H1 (cell line): ENCODE measurements around the gene RPL3. TPM values are rescaled to one million over a fixed set of nuclear protein-coding genes. Genes with fewer than 3 reads are reported as not detected.

Experiments used
- CTCF ChIA-PET: fragments of 300-600 bp; sonication (Branson Sonifier 250); formaldehyde crosslinking; loops from one replicate; lab custom pipeline; 2021; ENCODE audit not compliant: partially characterized antibody; lab: Charles Lee
- POLR2A ChIA-PET: fragments of 300-600 bp; sonication (Branson Sonifier 250); formaldehyde crosslinking; loops from one replicate; lab custom pipeline; 2021; ENCODE audit warnings: inconsistent platforms; ENCODE audit not compliant: partially characterized antibody; lab: Charles Lee
- DNase-seq, 2 experiments: peaks; one replicate each; pipeline versions ENCODE4 v3.0.0 to v3.0.0-alpha.2; 2010 to 2022; ENCODE audit warnings: low spot score in 2 of 2, low read depth in 1 of 2, mixed read lengths in 1 of 2
- FAIRE-seq: peaks from 2 replicates; lab custom pipeline; 2011; peaks lifted over from hg19 to GRCh38; lab: Jason Lieb, UNC
- H2AFZ ChIP-seq: 2 replicates; pipeline ENCODE4 v1.8.1; 2012; ENCODE audit warnings: low read length, inconsistent platforms
- H2AK5ac ChIP-seq: 2 replicates; pipeline ENCODE4 v1.6.1; 2013; ENCODE audit warnings: low read depth, low read length
- H2BK120ac ChIP-seq: replicated peaks from 2 replicates; pipeline ENCODE3; 2013; ENCODE audit warnings: low read depth, low read length, inconsistent platforms
- H2BK12ac ChIP-seq: 2 replicates; pipeline ENCODE4 v1.6.1; 2013; ENCODE audit warnings: low read depth, low read length
- H2BK15ac ChIP-seq: 2 replicates; pipeline ENCODE4 v1.6.1; 2013; ENCODE audit warnings: low read length
- H2BK20ac ChIP-seq: 2 replicates; pipeline ENCODE4 v1.6.1; 2013; ENCODE audit warnings: low read length
- H2BK5ac ChIP-seq: 2 replicates; pipeline ENCODE4 v1.6.1; 2013; ENCODE audit warnings: low read depth, low read length
- H3K14ac ChIP-seq: 2 replicates; pipeline ENCODE4 v1.6.1; 2013; ENCODE audit warnings: inconsistent platforms; ENCODE audit not compliant: insufficient read length
- H3K18ac ChIP-seq: 2 replicates; pipeline ENCODE4 v1.6.1; 2013; ENCODE audit warnings: low read length; ENCODE audit errors: extremely low read depth
- H3K23ac ChIP-seq: 2 replicates; pipeline ENCODE4 v1.6.1; 2013; ENCODE audit warnings: inconsistent platforms; ENCODE audit not compliant: insufficient read length
- H3K23me2 ChIP-seq: 2 replicates; pipeline ENCODE4 v1.6.1; 2013; ENCODE audit warnings: low read depth, low read length
- H3K27ac ChIP-seq: 2 replicates; pipeline ENCODE4 v1.6.1; 2011; ENCODE audit warnings: low read depth, low read length, inconsistent platforms
- H3K27me3 ChIP-seq, 4 experiments: replicated peaks in 1 of 4; 1 replicate in 1 of 4; 2 replicates in 3 of 4; pipeline versions ENCODE4 v1.6.1 to v1.8.1; 2011 to 2013; ENCODE audit warnings: low read length in 3 of 4, mild to moderate bottlenecking in 3 of 4, inconsistent platforms in 2 of 4, mixed read lengths in 2 of 4, moderate library complexity in 1 of 4; ENCODE audit not compliant: control insufficient read depth in 3 of 4, insufficient read depth in 3 of 4; ENCODE audit errors: extremely low read depth in 1 of 4
- H3K36me3 ChIP-seq, 4 experiments: 2 replicates each; pipeline versions ENCODE4 v1.6.1 to v1.8.1; 2011 to 2013; ENCODE audit warnings: mild to moderate bottlenecking in 4 of 4, low read length in 3 of 4, moderate library complexity in 2 of 4, control low read depth in 1 of 4, inconsistent platforms in 1 of 4; ENCODE audit not compliant: insufficient read depth in 4 of 4, control insufficient read depth in 2 of 4
- H3K4ac ChIP-seq: replicated peaks from 2 replicates; pipeline ENCODE3; 2013; ENCODE audit warnings: low read length, low read depth, mixed read lengths, inconsistent platforms; ENCODE audit not compliant: insufficient read length
- H3K4me1 ChIP-seq, 4 experiments: replicated peaks in 1 of 4; 1 replicate in 1 of 4; 2 replicates in 3 of 4; pipeline versions ENCODE4 v1.6.1 to v1.8.1; 2011 to 2013; ENCODE audit warnings: low read length in 3 of 4, inconsistent platforms in 2 of 4, mixed read lengths in 1 of 4; ENCODE audit not compliant: insufficient read depth in 4 of 4, control insufficient read depth in 3 of 4
- H3K4me2 ChIP-seq, 2 experiments: 2 replicates each; pipeline versions ENCODE4 v1.6.1 to v1.8.1; 2011 to 2013; ENCODE audit warnings: low read depth in 2 of 2, low read length in 2 of 2, control low read depth in 1 of 2, inconsistent platforms in 1 of 2, mild to moderate bottlenecking in 1 of 2; ENCODE audit not compliant: insufficient read depth in 1 of 2
- H3K4me3 ChIP-seq, 4 experiments: fragments of 200-600, 300-600 bp in 1 of 4; sonication (generic), shearing (Covaris generic), sonication (Bioruptor Twin) in 1 of 4; 2 replicates each; pipeline versions ENCODE4 v1.5.1 to v1.8.1; 2011 to 2016; ENCODE audit warnings: low read length in 4 of 4, low read depth in 3 of 4, control low read depth in 2 of 4, inconsistent platforms in 2 of 4, mild to moderate bottlenecking in 2 of 4, mixed read lengths in 1 of 4, moderate library complexity in 1 of 4; ENCODE audit not compliant: insufficient read depth in 2 of 4; ENCODE audit errors: extremely low read depth in 1 of 4
- H3K56ac ChIP-seq: replicated peaks from 2 replicates; pipeline ENCODE3; 2013; ENCODE audit warnings: low read depth, mild to moderate bottlenecking, mixed read lengths, low read length, inconsistent platforms; ENCODE audit not compliant: insufficient read length
- H3K79me1 ChIP-seq: 2 replicates; pipeline ENCODE4 v1.6.1; 2013; ENCODE audit warnings: low read depth, low read length, control low read depth
- H3K79me2 ChIP-seq, 2 experiments: 2 replicates each; pipeline versions ENCODE4 v1.6.1 to v1.8.1; 2012 to 2013; ENCODE audit warnings: low read length in 2 of 2, mild to moderate bottlenecking in 2 of 2, inconsistent platforms in 1 of 2; ENCODE audit not compliant: insufficient read depth in 2 of 2, control insufficient read depth in 1 of 2
- H3K9ac ChIP-seq, 4 experiments: replicated peaks in 1 of 4; 1 replicate in 1 of 4; 2 replicates in 3 of 4; pipeline versions ENCODE4 v1.6.1 to v1.8.1; 2011 to 2013; ENCODE audit warnings: low read depth in 3 of 4, low read length in 3 of 4, control low read depth in 2 of 4, mild to moderate bottlenecking in 2 of 4, moderate library complexity in 2 of 4, inconsistent platforms in 1 of 4; ENCODE audit errors: extremely low read depth in 1 of 4
- H3K9me3 ChIP-seq, 2 experiments: 2 replicates each; pipeline versions ENCODE4 v1.6.1 to v1.8.1; 2012 to 2013; ENCODE audit warnings: mild to moderate bottlenecking in 2 of 2, moderate library complexity in 2 of 2, control low read depth in 1 of 2, inconsistent platforms in 1 of 2, low read depth in 1 of 2, low read length in 1 of 2, mixed read lengths in 1 of 2; ENCODE audit not compliant: insufficient read depth in 2 of 2
- H4K20me1 ChIP-seq, 2 experiments: replicated peaks in 1 of 2; 2 replicates each; pipeline versions ENCODE3 to v1.8.1; 2011 to 2013; ENCODE audit warnings: inconsistent platforms in 2 of 2, low read length in 2 of 2, mild to moderate bottlenecking in 1 of 2; ENCODE audit not compliant: insufficient read depth in 2 of 2, control insufficient read depth in 1 of 2
- H4K5ac ChIP-seq: 2 replicates; pipeline ENCODE4 v1.6.1; 2013; ENCODE audit warnings: low read length, low read depth, mixed read lengths, inconsistent platforms; ENCODE audit not compliant: insufficient read length
- H4K8ac ChIP-seq: 2 replicates; pipeline ENCODE4 v1.8.0; 2013; ENCODE audit warnings: mild to moderate bottlenecking, moderate library complexity, low read length, inconsistent platforms; ENCODE audit not compliant: insufficient read depth; ENCODE audit errors: extremely low read depth
- H4K91ac ChIP-seq: replicated peaks from 2 replicates; pipeline ENCODE3; 2013; ENCODE audit warnings: low read length, mixed read lengths, inconsistent platforms; ENCODE audit not compliant: insufficient read length
- CEBPB ChIP-seq: IDR thresholded peaks from 2 replicates; pipeline ENCODE4 v1.6.1; 2012; ENCODE audit warnings: low read depth, low read length
- CHD1 ChIP-seq: IDR thresholded peaks from 2 replicates; pipeline ENCODE4 v1.6.1; 2012; ENCODE audit warnings: low read depth, low read length, improper control_type of control experiment
- POLR2AphosphoS5 ChIP-seq: IDR thresholded peaks from 2 replicates; pipeline ENCODE4 v1.6.1; 2011; ENCODE audit warnings: low read depth, low read length
- RFX5 ChIP-seq: IDR thresholded peaks from 2 replicates; pipeline ENCODE4 v1.6.1; 2011; ENCODE audit warnings: low read depth, low read length, improper control_type of control experiment, borderline replicate concordance
- SIN3A ChIP-seq, 2 experiments: IDR thresholded peaks in 1 of 2; conservative IDR thresholded peaks in 1 of 2; 2 replicates each; pipeline ENCODE4 v1.6.1; 2011 to 2012; ENCODE audit warnings: low read length in 2 of 2, improper control_type of control experiment in 1 of 2, low read depth in 1 of 2, mild to moderate bottlenecking in 1 of 2
- WGBS, 2 experiments: shearing (Covaris generic) in 1 of 2; methylation state at CpG; one replicate each; pipeline versions ENCODE4 v1.1.6 to v1.1.7; 2013 to 2015; ENCODE audit warnings: low lambda C conversion rate in 2 of 2, mixed read lengths in 2 of 2, inconsistent platforms in 1 of 2, low coverage in 1 of 2, missing lambda C conversion rate in 1 of 2; ENCODE audit not compliant: insufficient replicate concordance in 2 of 2, insufficient coverage in 1 of 2, insufficient read length in 1 of 2; ENCODE audit errors: extremely low coverage in 1 of 2, missing lambda C conversion rate in 1 of 2; 5-methylcytosine and 5-hydroxymethylcytosine counted together
- polyA plus RNA-seq, 7 experiments: library from polyadenylated mRNA; depleted of rRNA in 3 of 7; stranded (reverse) in 5 of 7; unstranded in 2 of 7; fragments of >200 nt in 5 of 7; fragments of 200-250 nt in 2 of 7; gene quantifications; 1 replicate in 5 of 7; 2 replicates in 1 of 7; 4 replicates in 1 of 7; pipeline versions ENCODE4 v1.2.1 to v1.2.3, GENCODE V29; 2011 to 2013; ENCODE audit warnings: missing spikeins in 2 of 7, mixed read lengths in 2 of 7
- total RNA-seq: library from RNA; stranded (reverse); fragmentation: NEBNext Ultra II Directional; extraction: Animal tissue kit (Norgen Biotek cat#: 25700); gene quantifications from 2 replicates; pipeline ENCODE4 v1.2.1, GENCODE V29; 2021

RPL3 gene
- total and polyA plus RNA-seq, 2 of the 8 experiments (the other 6 are each of a cell fraction or from before 2014, with no cell fraction given) = 2,865 to 5,466 TPM

- POLR2A ChIA-PET = interaction anchor here (0.6 to 16.9 kb wide), 73 partner anchors 18 to 1314 kb away, joined by 3 to 692 read pairs (median 6); partner anchors contain the start of genes ATF4, MIEF1, SYNGR1 and TAB1
- peaks cover 0 to 20% (median 3%) of the 10 kb centered on the region in 4 experiments; a peak in 6 of 7 replicates for H3K4me1 ChIP-seq
- no peak for DNase-seq
These were observed 728 bp downstream of the RPL3 start for GRCh38 chr22:39318507-39319283.

More at GRCh38 chr22:39318507-39319283, 728 bp downstream of the RPL3 start:
- WGBS, 2 experiments = 2% methylated on average over 26 of the region's 26 CpGs; no CpG with 5 or more reads in 1 of the 2 experiments
- H4K5ac ChIP-seq = peak overlapping the region; percentile 31
- peak overlapping the region; percentile 88 for H3K18ac ChIP-seq
- H3K4ac ChIP-seq = peak overlapping the region; percentile 33
- H3K27ac ChIP-seq = peak overlapping the region; percentile 97
- H2BK12ac ChIP-seq = no peak overlapping the region; the same call in 1 of the 2 replicates
- peaks cover 10% of the 10 kb centered on the region for H3K23me2 ChIP-seq
- no peaks in the 10 kb centered on the region for H3K9me3 ChIP-seq
- H3K23ac ChIP-seq = no peak overlapping the region
- FAIRE-seq = no peak
- no peak overlapping the region for H3K14ac ChIP-seq
- H2BK120ac ChIP-seq = no peak overlapping the region
- peak overlapping the region; percentile 95 to 99 (median 98) for H3K4me3 ChIP-seq
- H4K8ac ChIP-seq = peak overlapping the region; percentile 95
- peak overlapping the region; percentile 71 for H3K56ac ChIP-seq
- H2BK5ac ChIP-seq = peak overlapping the region; percentile 100
- CTCF ChIA-PET = interaction anchor here (0.8 to 6.2 kb wide), 16 partner anchors 8 to 448 kb away, joined by 3 to 32 read pairs (median 6); no protein-coding TSS in a partner anchor
- peak overlapping the region; percentile 70; the same call in 1 of the 2 replicates for H2AK5ac ChIP-seq
- TF ChIP-seq CEBPB (no peak), SIN3A (conservative IDR thresholded peaks at IDR 0.05 in 1 of 2, IDR thresholded peaks at IDR 0.05 in 1 of 2; ENCODE audit: low read depth in 1 of 2, low read length in 2 of 2) (0 out of 4 replicates have a peak, but pooled peaks of 1 of the 2 experiments have one; percentile 18), POLR2AphosphoS5 (peak; percentile 45; the same call in 1 of the 2 replicates), RFX5 (no peak), CHD1 (peak; percentile 66)
- no peaks in the 10 kb centered on the region for H3K27me3 ChIP-seq
- H3K79me1 ChIP-seq = peaks cover 3% of the 10 kb centered on the region
- H2BK20ac ChIP-seq = no peak overlapping the region
- peak overlapping the region; percentile 34 for H4K91ac ChIP-seq
- peaks cover 34 to 38% of the 10 kb centered on the region in 2 experiments for H4K20me1 ChIP-seq
- peak overlapping the region; percentile 96 to 100 (median 99) for H3K9ac ChIP-seq
- peaks cover 11 to 42% of the 10 kb centered on the region in 2 experiments for H3K79me2 ChIP-seq
- H2AFZ ChIP-seq = no peak overlapping the region
- H2BK15ac ChIP-seq = no peak overlapping the region
- H3K4me2 ChIP-seq = peak overlapping the region; percentile 82 to 91
- peaks cover 41 to 52% (median 46%) of the 10 kb centered on the region in 4 experiments for H3K36me3 ChIP-seq
